Gastroesophageal sphincter (tissue), 3 donors: ENCODE data around the gene MORN4.

Experiments
- POLR2A ChIP-seq, 2 donors: fragments of 450-650 bp; IDR thresholded peaks; one replicate each; pipeline ENCODE4 v1.6.1; 2017; ENCODE audit warnings: antibody characterized with exemption in 2 of 2, mild to moderate bottlenecking in 2 of 2, moderate library complexity in 1 of 2
- TF ChIP-seq, protein P1 (sequence below), 4 experiments: fragments of 200-600 bp in 2 of 4; fragments of 450-650 bp in 2 of 4; sonication (generic) in 1 of 4; IDR thresholded peaks; one replicate each; pipeline ENCODE4 v1.5.1; 2017 to 2019; ENCODE audit warnings: antibody characterized with exemption in 4 of 4, mild to moderate bottlenecking in 2 of 4, moderate library complexity in 2 of 4

DNA sequence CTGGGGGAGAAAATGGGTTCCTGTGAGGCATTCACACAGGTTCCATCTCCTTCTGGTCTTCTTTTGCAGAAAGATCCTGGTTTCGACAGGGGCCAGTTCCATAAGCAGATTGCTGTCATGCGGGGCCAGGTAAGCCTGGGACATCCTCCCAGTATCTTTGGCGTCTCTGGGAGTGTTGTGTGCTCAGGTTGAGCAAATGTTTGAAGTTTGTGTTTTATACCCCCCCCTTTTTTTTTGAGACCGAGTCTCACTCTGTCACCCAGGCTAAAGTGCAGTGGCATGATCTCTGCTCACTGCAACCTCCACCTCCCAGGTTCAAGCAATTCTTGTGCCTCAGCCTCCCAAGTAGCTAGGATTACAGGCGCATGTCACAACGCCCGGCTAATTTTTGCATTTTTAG, 33.7 kb upstream of the MORN4 start:
- TF ChIP-seq, protein P1, sequence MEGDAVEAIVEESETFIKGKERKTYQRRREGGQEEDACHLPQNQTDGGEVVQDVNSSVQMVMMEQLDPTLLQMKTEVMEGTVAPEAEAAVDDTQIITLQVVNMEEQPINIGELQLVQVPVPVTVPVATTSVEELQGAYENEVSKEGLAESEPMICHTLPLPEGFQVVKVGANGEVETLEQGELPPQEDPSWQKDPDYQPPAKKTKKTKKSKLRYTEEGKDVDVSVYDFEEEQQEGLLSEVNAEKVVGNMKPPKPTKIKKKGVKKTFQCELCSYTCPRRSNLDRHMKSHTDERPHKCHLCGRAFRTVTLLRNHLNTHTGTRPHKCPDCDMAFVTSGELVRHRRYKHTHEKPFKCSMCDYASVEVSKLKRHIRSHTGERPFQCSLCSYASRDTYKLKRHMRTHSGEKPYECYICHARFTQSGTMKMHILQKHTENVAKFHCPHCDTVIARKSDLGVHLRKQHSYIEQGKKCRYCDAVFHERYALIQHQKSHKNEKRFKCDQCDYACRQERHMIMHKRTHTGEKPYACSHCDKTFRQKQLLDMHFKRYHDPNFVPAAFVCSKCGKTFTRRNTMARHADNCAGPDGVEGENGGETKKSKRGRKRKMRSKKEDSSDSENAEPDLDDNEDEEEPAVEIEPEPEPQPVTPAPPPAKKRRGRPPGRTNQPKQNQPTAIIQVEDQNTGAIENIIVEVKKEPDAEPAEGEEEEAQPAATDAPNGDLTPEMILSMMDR (IDR thresholded peaks at IDR 0.05) = no peak
- TF ChIP-seq POLR2A (IDR thresholded peaks at IDR 0.05) = no peak
